ENCODE data around the gene XAB2. TPM values are rescaled to one million over a fixed set of nuclear protein-coding genes. Genes with fewer than 3 reads are reported as not detected.

XAB2 gene
- total RNA-seq, 4 donors from 2014 or later, result 16.1 to 40.5 (median 30.9) TPM

DNA sequence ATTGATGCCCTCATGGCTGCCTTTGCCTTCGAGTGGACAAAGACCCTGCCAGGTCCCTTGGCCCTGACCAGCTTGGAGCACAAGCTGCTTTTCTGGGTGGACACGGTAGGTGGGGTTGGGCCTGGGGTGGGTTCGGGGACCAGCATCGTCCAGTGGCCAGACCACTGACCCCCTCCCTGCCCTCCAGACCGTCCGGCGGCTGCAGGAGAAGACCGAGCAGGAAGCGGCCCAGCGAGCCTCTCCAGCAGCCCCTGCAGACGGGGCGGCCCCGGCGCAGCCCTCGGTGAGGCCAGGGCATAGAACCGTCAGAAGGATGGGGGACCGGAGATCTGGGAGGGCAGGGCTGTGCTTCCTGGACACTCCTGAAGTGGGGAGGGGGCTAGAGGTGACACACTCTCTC is 23.1 kb downstream of the XAB2 start:
- TF ChIP-seq, protein P1, sequence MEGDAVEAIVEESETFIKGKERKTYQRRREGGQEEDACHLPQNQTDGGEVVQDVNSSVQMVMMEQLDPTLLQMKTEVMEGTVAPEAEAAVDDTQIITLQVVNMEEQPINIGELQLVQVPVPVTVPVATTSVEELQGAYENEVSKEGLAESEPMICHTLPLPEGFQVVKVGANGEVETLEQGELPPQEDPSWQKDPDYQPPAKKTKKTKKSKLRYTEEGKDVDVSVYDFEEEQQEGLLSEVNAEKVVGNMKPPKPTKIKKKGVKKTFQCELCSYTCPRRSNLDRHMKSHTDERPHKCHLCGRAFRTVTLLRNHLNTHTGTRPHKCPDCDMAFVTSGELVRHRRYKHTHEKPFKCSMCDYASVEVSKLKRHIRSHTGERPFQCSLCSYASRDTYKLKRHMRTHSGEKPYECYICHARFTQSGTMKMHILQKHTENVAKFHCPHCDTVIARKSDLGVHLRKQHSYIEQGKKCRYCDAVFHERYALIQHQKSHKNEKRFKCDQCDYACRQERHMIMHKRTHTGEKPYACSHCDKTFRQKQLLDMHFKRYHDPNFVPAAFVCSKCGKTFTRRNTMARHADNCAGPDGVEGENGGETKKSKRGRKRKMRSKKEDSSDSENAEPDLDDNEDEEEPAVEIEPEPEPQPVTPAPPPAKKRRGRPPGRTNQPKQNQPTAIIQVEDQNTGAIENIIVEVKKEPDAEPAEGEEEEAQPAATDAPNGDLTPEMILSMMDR (IDR thresholded peaks at IDR 0.05; ENCODE audit: low read depth), result no peak

DNA sequence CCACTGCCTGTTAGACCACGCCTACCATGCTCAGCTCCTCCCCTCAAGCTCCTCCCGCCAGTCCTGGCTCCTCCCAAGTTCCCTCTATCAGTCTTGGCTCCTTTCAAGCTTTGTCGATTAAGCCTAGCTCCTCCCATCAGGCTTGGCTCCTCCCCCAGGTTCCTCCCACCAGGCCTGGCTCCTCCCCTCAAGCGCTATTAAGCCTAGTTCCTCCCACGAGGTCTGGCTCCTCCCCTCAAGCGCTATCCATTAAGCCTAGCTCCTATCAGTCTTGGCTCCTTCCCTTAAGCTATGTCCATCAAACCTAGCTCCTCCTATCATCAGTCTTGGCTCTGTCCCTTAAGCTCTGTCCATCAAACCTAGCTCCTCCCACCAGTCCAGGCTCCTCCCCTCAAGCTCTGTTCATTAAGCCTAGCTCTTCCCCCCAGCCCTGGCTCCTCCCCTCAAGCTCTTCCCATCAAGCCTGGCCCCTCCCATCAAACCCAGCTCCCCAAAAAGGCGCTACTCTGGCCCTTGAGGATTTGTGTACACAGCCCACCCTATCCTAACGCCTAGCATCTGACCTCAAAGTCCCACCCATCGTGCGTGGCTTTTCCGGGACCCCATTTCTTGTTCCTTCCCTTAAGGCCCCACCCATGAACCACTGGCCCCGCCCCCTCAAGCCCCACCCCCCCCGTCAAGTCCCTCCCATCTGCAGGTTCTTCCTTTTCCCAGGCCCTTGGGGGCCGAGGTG is 23.7 kb downstream of the XAB2 start:
- TF ChIP-seq, protein P1 (IDR thresholded peaks at IDR 0.05; ENCODE audit: low read depth), result no peak

DNA sequence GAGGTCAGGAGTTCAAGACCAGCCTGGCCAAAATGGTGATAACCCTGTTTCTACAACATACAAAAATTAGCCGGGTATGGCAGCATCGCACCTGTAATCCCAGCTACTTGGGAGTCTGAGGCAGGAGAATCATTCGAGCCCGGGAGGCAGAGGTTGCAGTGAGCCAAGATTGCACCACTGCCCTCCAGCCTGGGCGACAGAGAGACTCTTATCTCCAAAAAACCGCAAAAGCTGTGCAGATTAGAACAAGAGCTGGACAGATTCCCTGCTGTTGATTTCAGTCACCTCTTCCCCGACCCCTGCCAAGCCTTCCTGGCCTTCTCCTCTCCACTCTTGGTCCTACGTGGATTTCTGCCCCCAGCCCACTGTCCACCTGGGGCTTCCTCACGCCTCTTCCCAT is 25.4 kb downstream of the XAB2 start:
- TF ChIP-seq, protein P1 (IDR thresholded peaks at IDR 0.05; ENCODE audit: low read depth), result no peak

DNA sequence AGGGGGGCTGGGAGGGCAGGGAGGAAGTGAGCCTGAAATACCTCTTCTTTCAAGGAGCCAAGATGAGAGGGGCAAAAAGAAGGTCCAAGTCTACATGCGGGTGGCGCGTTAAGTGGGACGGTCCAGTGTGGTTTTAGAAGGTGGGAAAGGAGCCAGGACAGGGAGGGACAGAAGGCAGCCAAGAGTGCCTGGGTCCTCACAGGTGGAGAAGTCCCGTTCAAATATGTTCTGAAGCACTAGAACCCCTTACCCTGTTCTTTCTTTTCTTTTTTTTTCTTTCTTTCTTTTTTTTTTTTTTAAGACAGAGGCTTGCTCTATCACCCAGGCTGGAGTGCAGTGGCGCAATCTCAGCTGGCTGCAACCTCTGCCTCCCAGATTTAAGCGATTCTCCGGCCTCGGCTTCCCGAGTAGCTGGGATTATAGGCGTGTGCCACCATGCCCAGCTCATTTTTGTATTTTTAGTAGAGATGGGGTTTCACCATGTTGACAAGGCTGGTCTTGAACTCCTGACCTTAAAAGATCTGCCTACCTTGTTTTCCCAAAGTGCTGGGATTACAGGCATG is 26.3 kb downstream of the XAB2 start:
- TF ChIP-seq, protein P1 (IDR thresholded peaks at IDR 0.05; ENCODE audit: low read depth), result no peak

DNA sequence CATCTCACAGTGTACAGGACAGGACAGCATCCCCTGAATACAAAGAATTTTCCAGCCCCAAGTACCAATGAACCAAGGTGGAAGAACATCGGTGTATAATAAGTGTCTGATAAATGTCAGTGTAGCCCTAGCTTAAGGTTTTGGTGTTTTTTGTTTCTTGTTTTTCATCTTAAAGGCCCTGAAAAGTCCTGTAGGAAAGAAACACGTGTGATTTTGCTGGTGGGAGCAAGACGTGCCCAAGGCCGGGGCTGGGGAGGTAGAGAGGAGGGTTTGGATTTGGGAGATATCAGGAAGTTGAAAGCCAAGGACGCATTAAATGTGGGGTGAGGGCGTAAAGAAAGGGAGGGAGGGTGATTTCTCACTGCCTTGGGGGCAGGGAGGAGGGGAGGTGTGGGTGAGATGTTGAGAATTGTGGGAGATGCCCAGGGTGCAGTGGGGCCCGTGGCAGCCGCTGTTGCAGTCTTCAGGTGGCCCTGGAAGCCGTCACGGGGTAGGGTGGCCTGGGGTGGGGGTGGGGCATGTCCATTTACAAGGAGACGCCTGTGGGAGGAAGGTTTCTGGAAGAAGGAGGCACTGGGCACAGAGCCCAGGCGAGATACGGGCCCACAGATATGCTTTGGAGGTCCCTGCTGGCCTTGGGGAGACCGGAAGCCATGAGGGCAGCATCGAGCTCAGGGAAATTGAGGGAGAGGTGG is 27.0 kb downstream of the XAB2 start:
- TF ChIP-seq, protein P1 (IDR thresholded peaks at IDR 0.05; ENCODE audit: low read depth), result no peak

DNA sequence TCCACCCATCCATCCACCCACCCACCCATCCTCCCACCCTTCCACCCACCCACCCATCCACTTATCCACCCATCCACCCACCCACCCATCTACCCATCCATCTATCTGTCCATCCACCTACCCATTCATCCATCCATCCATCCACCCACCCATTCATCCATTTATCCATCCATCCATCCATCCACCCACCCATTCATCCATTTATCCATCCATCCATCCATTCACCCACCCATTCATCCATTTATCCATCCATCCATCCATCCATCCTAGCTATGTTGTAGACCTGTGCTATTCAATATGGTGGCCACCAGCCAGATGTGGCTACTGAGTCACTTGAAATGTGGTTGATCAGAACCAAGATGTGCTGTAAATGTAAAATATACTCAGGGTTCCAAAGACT is 28.6 kb downstream of the XAB2 start:
- TF ChIP-seq, protein P1 (IDR thresholded peaks at IDR 0.05; ENCODE audit: low read depth), result no peak

DNA sequence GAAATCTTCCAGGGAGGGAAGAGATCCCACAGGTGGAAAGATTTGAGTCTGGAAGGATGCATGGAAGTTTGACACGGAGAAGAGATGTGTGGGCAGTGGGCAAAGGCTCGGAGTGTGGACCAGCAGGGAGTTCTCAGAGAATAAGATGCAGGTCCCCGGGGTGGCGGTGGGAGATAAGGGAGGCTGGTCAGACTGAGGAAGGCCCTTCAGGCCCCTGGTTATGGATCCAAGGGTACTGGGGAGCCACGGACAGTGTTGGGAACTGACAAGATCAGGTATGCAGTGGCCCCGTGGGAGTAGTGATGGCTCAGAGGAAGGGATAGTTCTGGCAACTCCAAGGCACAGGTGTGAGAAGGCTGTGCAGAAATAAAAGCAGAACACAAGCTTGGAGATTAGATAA is 31.2 kb downstream of the XAB2 start:
- TF ChIP-seq, protein P1 (IDR thresholded peaks at IDR 0.05; ENCODE audit: low read depth), result no peak
